Type B pancreatic cell (in vitro differentiated cells): ENCODE results near the gene TLR2. TPM values are rescaled to one million over a fixed set of nuclear protein-coding genes. Genes with fewer than 3 reads are reported as not detected.
A peak's percentile ranks its signal among the peaks of the same experiment; 100 is the strongest.

Source experiments
- DNase-seq: peaks from one replicate; pipeline ENCODE4 v3.0.0; 2021; ENCODE audit warnings: mixed read lengths; ENCODE audit not compliant: unreplicated experiment; ENCODE audit errors: extremely low spot score
- H3K27ac Mint-ChIP-seq: 2 replicates; pipeline ENCODE4 v1.8.0; 2021; ENCODE audit warnings: mild to moderate bottlenecking, mixed read lengths
- H3K27me3 Mint-ChIP-seq: 2 replicates; pipeline ENCODE4 v1.8.0; 2021; ENCODE audit warnings: mixed read lengths
- H3K36me3 Mint-ChIP-seq: 2 replicates; pipeline ENCODE4 v1.8.0; 2021; ENCODE audit warnings: mixed read lengths
- H3K4me1 Mint-ChIP-seq: one replicate; pipeline ENCODE4 v1.8.0; 2021; ENCODE audit warnings: mixed read lengths; ENCODE audit not compliant: unreplicated experiment
- H3K4me3 Mint-ChIP-seq: 2 replicates; pipeline ENCODE4 v1.8.0; 2021; ENCODE audit warnings: mild to moderate bottlenecking, mixed read lengths
- H3K9me3 Mint-ChIP-seq: 2 replicates; pipeline ENCODE4 v1.8.0; 2021; ENCODE audit warnings: mixed read lengths
- long read RNA-seq: library from polyadenylated mRNA; unstranded; transcript quantifications from one replicate; pipeline ENCODE4 v2.0.0, GENCODE V29; 2020
- total RNA-seq: library from RNA; stranded (reverse); gene quantifications from 2 replicates; pipeline ENCODE4 v1.2.1, GENCODE V29; 2021; ENCODE audit warnings: low replicate concordance
- TF ChIP-seq, protein P1 (sequence below): fragments of 200-600 bp; sonication (generic); conservative IDR thresholded peaks from 2 replicates; pipeline ENCODE4 v1.5.0; 2021; ENCODE audit warnings: antibody characterized with exemption, mild to moderate bottlenecking

TLR2 gene
- total RNA-seq, result 0.74 and 1.2 TPM in 2 replicates
- long read RNA-seq, result 0 reads

DNA sequence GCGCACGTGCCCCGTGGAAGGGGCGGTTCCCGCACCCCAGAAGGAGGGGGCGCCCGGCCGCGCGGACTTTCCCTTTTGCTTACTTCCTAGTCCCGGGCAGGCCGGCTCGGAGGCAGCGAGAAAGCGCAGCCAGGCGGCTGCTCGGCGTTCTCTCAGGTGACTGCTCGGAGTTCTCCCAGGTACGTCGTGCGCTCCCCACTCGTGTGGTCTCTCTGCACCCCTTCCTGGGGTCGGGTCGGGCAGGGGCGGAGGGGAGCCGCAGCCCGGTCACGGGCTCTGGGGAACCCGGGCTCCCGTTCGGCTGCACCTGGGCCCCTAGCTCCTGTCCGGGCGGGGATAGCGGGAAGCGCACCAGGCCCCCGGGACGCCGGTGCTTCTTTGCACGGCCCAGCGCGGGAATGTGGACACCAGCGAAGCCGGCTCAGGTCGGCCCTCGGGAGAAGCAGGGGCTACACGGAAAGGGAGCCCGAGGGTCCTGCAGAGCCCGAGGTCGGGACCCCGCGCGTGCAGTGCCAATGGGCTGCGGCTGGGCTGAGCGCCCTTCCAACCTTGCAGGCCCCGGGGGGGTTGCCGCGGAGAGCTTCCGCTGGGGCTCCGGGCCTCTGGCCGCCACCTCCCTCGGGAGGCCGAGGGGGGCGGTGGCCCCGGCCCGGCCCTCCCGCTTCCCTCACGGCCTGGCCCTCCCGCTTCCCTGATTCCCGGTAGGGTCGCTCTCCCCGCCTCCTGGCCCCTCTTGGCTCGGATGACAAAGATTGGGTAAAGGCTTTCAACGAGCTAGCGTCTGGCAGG lies at the start of gene TLR2:
Gene TLR2 (plus strand): TSS at position 99 of the 789 bp plus-strand sequence. CDS start 18,628 bp downstream, outside the sequence.
- peaks cover 5% of the 10 kb centered on the region for H3K36me3 Mint-ChIP-seq
- peaks cover 6% of the 10 kb centered on the region for H3K4me1 Mint-ChIP-seq
- H3K9me3 Mint-ChIP-seq, result peaks cover 9% of the 10 kb centered on the region
- TF ChIP-seq, protein P1, sequence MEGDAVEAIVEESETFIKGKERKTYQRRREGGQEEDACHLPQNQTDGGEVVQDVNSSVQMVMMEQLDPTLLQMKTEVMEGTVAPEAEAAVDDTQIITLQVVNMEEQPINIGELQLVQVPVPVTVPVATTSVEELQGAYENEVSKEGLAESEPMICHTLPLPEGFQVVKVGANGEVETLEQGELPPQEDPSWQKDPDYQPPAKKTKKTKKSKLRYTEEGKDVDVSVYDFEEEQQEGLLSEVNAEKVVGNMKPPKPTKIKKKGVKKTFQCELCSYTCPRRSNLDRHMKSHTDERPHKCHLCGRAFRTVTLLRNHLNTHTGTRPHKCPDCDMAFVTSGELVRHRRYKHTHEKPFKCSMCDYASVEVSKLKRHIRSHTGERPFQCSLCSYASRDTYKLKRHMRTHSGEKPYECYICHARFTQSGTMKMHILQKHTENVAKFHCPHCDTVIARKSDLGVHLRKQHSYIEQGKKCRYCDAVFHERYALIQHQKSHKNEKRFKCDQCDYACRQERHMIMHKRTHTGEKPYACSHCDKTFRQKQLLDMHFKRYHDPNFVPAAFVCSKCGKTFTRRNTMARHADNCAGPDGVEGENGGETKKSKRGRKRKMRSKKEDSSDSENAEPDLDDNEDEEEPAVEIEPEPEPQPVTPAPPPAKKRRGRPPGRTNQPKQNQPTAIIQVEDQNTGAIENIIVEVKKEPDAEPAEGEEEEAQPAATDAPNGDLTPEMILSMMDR, result no peak
- H3K4me3 Mint-ChIP-seq, result peak within 1 kb of the TSS; percentile 88
- DNase-seq, result peak; percentile 73
- H3K27me3 Mint-ChIP-seq, result peaks cover 37% of the 10 kb centered on the region
- H3K27ac Mint-ChIP-seq, result no peak within 1 kb of the TSS

DNA sequence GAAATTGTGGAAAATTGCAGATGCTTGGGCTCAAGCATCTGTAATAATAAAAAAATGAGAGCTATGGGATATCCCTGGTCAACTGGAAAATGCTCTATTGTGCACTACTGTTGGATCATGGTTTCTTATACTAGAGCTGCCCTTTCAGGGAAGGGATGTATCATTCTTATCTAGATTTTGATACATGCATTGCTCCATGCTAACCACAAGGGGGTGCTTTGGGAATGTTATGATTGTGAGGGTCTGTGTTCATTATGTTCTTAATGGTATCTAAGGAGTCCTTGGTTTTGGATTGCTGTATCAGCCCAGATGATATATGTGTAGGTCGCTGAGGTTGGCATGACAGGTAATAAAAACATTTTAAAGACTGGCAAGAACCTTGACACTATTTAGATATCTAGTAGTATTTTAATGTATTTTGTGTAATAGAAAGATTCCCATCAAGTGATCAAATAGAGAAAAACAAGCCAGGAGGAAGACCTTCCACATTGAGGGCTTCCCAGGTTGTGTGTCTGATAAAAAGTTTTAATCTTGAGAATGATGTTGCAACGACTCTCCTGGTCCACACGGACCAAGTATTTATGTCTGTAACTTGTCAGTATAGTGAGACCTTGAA lies 49.2 kb upstream of the TLR2 start:
- Mint-ChIP-seq H3K36me3 (peaks cover 38% of the 10 kb centered on the region), H3K27me3 (no peaks in the 10 kb centered on the region), H3K4me3 (no peak overlapping the region), H3K27ac (no peak overlapping the region), H3K4me1 (peaks cover 6% of the 10 kb centered on the region), H3K9me3 (peaks cover 4% of the 10 kb centered on the region)
- no peak for DNase-seq
- TF ChIP-seq, protein P1, result peak; percentile 79

GRCh38 chr4:153635846-153636245 lies 48.2 kb upstream of the TLR2 start:
- TF ChIP-seq, protein P1, result no peak
- no peak overlapping the region for H3K27ac Mint-ChIP-seq
- H3K4me1 Mint-ChIP-seq, result peaks cover 8% of the 10 kb centered on the region
- peaks cover 4% of the 10 kb centered on the region for H3K9me3 Mint-ChIP-seq
- DNase-seq, result no peak
- peaks cover 30% of the 10 kb centered on the region for H3K36me3 Mint-ChIP-seq
- no peaks in the 10 kb centered on the region for H3K27me3 Mint-ChIP-seq
- no peak overlapping the region for H3K4me3 Mint-ChIP-seq

GRCh38 chr4:153637201-153637600 lies 46.9 kb upstream of the TLR2 start:
- Mint-ChIP-seq H3K27me3 (no peaks in the 10 kb centered on the region), H3K4me1 (peaks cover 8% of the 10 kb centered on the region), H3K27ac (no peak overlapping the region), H3K36me3 (peaks cover 24% of the 10 kb centered on the region), H3K4me3 (no peak overlapping the region), H3K9me3 (no peaks in the 10 kb centered on the region)
- TF ChIP-seq, protein P1, result no peak
- no peak for DNase-seq

DNA sequence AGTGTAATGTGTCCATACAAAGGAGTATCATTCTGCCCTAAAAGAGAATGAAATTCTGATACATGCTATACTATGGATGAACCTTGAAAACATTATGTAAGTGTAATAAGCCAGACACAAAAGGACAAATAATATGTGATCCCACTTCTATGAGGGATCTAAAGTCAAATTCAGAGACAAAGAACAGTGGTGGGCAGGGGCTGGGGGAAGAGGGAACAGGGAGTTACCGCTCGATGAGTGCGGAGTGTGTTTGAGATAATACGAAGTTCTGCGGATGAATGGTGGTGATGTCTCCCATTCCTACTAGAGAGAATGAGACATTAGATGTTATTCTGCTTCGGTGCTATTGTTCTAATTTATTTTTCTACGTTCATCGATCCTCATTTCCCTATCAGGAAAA lies 46.1 kb upstream of the TLR2 start:
- no peaks in the 10 kb centered on the region for H3K9me3 Mint-ChIP-seq
- TF ChIP-seq, protein P1, result no peak

More for the DNA sequence above, 46.1 kb upstream of the TLR2 start:
- Mint-ChIP-seq H3K4me3 (no peak overlapping the region), H3K27ac (no peak overlapping the region), H3K36me3 (peaks cover 17% of the 10 kb centered on the region), H3K4me1 (peaks cover 8% of the 10 kb centered on the region), H3K27me3 (no peaks in the 10 kb centered on the region)
- no peak for DNase-seq
